Measurements from ENCODE around the gene RTKN.
"Not testable (repeated sequence)": the region's sequence is repeated elsewhere in the genome, so short reads cannot be mapped to it uniquely, and the experiment has no call there.

GRCh38 chr2:74483675-74484164 is 42.0 kb upstream of the RTKN start:
- not testable (repeated sequence) for TF ChIP-seq EZH2 (IDR thresholded peaks at IDR 0.05; ENCODE audit: insufficient read depth, poor library complexity, severe bottlenecking); EZH2phosphoT487 (IDR thresholded peaks at IDR 0.05; ENCODE audit: insufficient read depth, low read depth)
